LNCaP clone FGC (cell line): ENCODE measurements around the gene PIEZO2.
"Not testable (repeated sequence)": the region's sequence is repeated elsewhere in the genome, so short reads cannot be mapped to it uniquely, and the experiment has no call there.

ENCODE experiments used
- DNase-seq: peaks from one replicate; pipeline ENCODE4 v3.0.0-alpha.2; 2011; ENCODE audit warnings: low read depth
- H3K4me3 ChIP-seq: 2 replicates; pipeline ENCODE4 v1.5.1; 2011; ENCODE audit warnings: mild to moderate bottlenecking, low read depth, low read length, control low read depth
- CTCF ChIP-seq: IDR thresholded peaks from 2 replicates; pipeline ENCODE4 v1.5.1; 2012; ENCODE audit warnings: mild to moderate bottlenecking; ENCODE audit not compliant: control insufficient read depth, insufficient read depth; ENCODE audit errors: extremely low read depth

Gene PIEZO2

GRCh38 chr18:10942998-10943397 is 206.4 kb downstream of the PIEZO2 start:
- no peak for DNase-seq
- no peak overlapping the region for H3K4me3 ChIP-seq
- TF ChIP-seq CTCF, result no peak

- no peak for TF ChIP-seq CTCF
- no peak for DNase-seq
- no peak overlapping the region for H3K4me3 ChIP-seq
Measured at GRCh38 chr18:10939822-10940221, 209.5 kb downstream of the PIEZO2 start.

- no peak for TF ChIP-seq CTCF
- no peak overlapping the region for H3K4me3 ChIP-seq
- no peak for DNase-seq
Measured at GRCh38 chr18:10937743-10938640, 211.4 kb downstream of the PIEZO2 start.

- TF ChIP-seq CTCF, result no peak
- H3K4me3 ChIP-seq, result no peak overlapping the region
- DNase-seq, result no peak
Measured at GRCh38 chr18:10936176-10937053, 213.0 kb downstream of the PIEZO2 start.

GRCh38 chr18:10935588-10935987 is 213.8 kb downstream of the PIEZO2 start:
- no peak for DNase-seq
- no peak overlapping the region for H3K4me3 ChIP-seq
- no peak for TF ChIP-seq CTCF

GRCh38 chr18:10933648-10934047 is 215.7 kb downstream of the PIEZO2 start:
- DNase-seq, H3K4me3 ChIP-seq: not testable (repeated sequence)

- H3K4me3 ChIP-seq, result no peak overlapping the region
- DNase-seq, result no peak
- no peak for TF ChIP-seq CTCF
Measured at GRCh38 chr18:10930076-10930475, 219.3 kb downstream of the PIEZO2 start.
